ENCODE data around the gene LSM12. TPM values are rescaled to one million over a fixed set of nuclear protein-coding genes. Genes with fewer than 3 reads are reported as not detected.

Gene LSM12
- total and polyA plus RNA-seq, 2 of the 8 experiments (the other 6 are each of a cell fraction or from before 2014, with no cell fraction given), result 69.8 to 142 TPM

DNA sequence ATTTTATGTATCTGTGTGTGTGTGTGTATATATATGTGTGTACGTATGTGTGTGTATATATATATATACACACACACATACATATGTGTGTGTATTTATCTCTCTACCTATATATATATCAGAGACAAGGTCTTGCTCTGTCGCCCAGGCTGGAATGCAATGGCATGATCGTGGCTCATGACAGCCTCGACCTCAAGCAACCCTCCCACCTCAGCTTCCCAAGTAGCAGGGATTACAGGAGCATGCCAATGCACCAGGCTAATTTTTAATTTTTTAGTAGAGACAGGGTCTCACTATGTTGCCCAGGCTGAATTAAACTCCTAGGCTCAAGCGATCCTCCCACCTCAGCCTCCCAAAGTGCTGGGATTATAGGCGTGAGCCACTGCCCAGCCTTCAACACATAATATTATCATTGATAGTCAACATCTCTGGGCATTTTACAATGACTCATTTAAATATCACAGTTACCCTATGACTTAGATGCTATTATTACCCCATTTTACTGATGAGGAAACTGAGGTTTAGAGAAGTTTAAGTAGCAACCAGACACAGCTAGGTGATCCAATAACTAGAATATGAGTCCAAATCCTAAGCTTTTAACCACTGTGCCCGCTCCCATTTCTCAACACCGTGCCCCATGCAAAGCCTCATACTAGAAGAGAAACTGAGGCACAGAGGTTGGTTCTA, 28.4 kb upstream of the LSM12 start:
- peak overlapping the region; percentile 92 for H3K27ac ChIP-seq (ENCODE audit: low read depth, low read length)
- peak overlapping the region; percentile 86; the same call in 1 of the 2 replicates for H3K18ac ChIP-seq (ENCODE audit: extremely low read depth, low read length)
- H3K9me3 ChIP-seq (ENCODE audit: insufficient read depth in 2 of 2, low read depth in 1 of 2, low read length in 1 of 2), result no peaks in the 10 kb centered on the region
- H3K14ac ChIP-seq (ENCODE audit: insufficient read length), result no peak overlapping the region
- peak overlapping the region; percentile 8 for H4K91ac ChIP-seq (replicated peaks; ENCODE audit: insufficient read length, low read length)
- H3K79me1 ChIP-seq (ENCODE audit: low read depth, low read length), result 0 out of 2 replicates have a peak, but pooled peaks cover 1% of the 10 kb centered on the region
- H2AFZ ChIP-seq (ENCODE audit: low read length), result no peak overlapping the region
- no peak overlapping the region for H3K56ac ChIP-seq (replicated peaks; ENCODE audit: insufficient read length, low read depth, low read length)
- 87% methylated on average over 8 of the region's 8 CpGs; no CpG with 5 or more reads in 1 of the 2 experiments for WGBS, 2 experiments (ENCODE audit: extremely low coverage in 1 of 2, insufficient coverage in 1 of 2, insufficient read length in 1 of 2, insufficient replicate concordance in 2 of 2, low coverage in 1 of 2, low lambda C conversion rate in 2 of 2, missing lambda C conversion rate in 1 of 2)
- TF ChIP-seq CHD1 (IDR thresholded peaks at IDR 0.05; ENCODE audit: low read depth, low read length), result no peak
- TF ChIP-seq KDM1A (IDR thresholded peaks at IDR 0.05; ENCODE audit: borderline replicate concordance, low read length), result peak; percentile 42; the same call in 1 of the 2 replicates
- H2BK120ac ChIP-seq (replicated peaks; ENCODE audit: low read depth, low read length), result peak overlapping the region; percentile 1
- peak overlapping the region in 1 of 4 experiments; percentile 5; a peak in 1 of 7 replicates for H3K9ac ChIP-seq (replicated peaks in 1 of 4; ENCODE audit: extremely low read depth in 1 of 4, low read depth in 3 of 4, low read length in 3 of 4)
- H2BK12ac ChIP-seq (ENCODE audit: low read depth, low read length), result no peak overlapping the region
- H3K36me3 ChIP-seq (ENCODE audit: control insufficient read depth in 2 of 4, insufficient read depth in 4 of 4, low read length in 3 of 4), result peaks cover 2 to 17% (median 13%) of the 10 kb centered on the region in 4 experiments; a peak in 6 of 8 replicates
- H3K4ac ChIP-seq (replicated peaks; ENCODE audit: insufficient read length, low read depth, low read length), result peak overlapping the region; percentile 89
- no peak overlapping the region; the same call in 1 of the 2 replicates for H2BK20ac ChIP-seq (ENCODE audit: low read length)
- ChIA-PET POLR2A (ENCODE audit: partially characterized antibody) (interaction anchor here (0.7 to 2.7 kb wide), 9 partner anchors 8 to 91 kb away, joined by 3 to 14 read pairs (median 8); partner anchors contain the start of genes HDAC5, LSM12 and TMUB2), CTCF (ENCODE audit: partially characterized antibody) (interaction anchor here (0.6 to 34.4 kb wide), 5 partner anchors 8 to 285 kb away, joined by 3 to 638 read pairs (median 4); partner anchors contain the start of gene HDAC5)
- peak overlapping the region; percentile 46; the same call in 1 of the 2 replicates for H2AK5ac ChIP-seq (ENCODE audit: low read depth, low read length)
- no peak overlapping the region for H4K5ac ChIP-seq (ENCODE audit: insufficient read length, low read depth, low read length)
- H3K27me3 ChIP-seq (replicated peaks in 1 of 4; ENCODE audit: control insufficient read depth in 3 of 4, extremely low read depth in 1 of 4, insufficient read depth in 3 of 4, low read length in 3 of 4), result no peaks in the 10 kb centered on the region
- no peak for FAIRE-seq
- H3K4me3 ChIP-seq (ENCODE audit: extremely low read depth in 1 of 4, insufficient read depth in 2 of 4, low read depth in 3 of 4, low read length in 4 of 4), result peak overlapping the region in 1 of 4 experiments; percentile 53; a peak in 2 of 8 replicates
- H2BK15ac ChIP-seq (ENCODE audit: low read length), result no peak overlapping the region
- peak overlapping the region; percentile 82 to 96 for H3K4me2 ChIP-seq (ENCODE audit: insufficient read depth in 1 of 2, low read depth in 2 of 2, low read length in 2 of 2)
- H3K23ac ChIP-seq (ENCODE audit: insufficient read length), result no peak overlapping the region
- peaks cover 2% of the 10 kb centered on the region for H3K23me2 ChIP-seq (ENCODE audit: low read depth, low read length)
- no peak for DNase-seq (ENCODE audit: low read depth in 1 of 2, low spot score in 2 of 2)
- H2BK5ac ChIP-seq (ENCODE audit: low read depth, low read length), result peak overlapping the region; percentile 98; the same call in 1 of the 2 replicates
- no peaks in the 10 kb centered on the region for H4K20me1 ChIP-seq (replicated peaks in 1 of 2; ENCODE audit: control insufficient read depth in 1 of 2, insufficient read depth in 2 of 2, low read length in 2 of 2)
- H3K4me1 ChIP-seq (replicated peaks in 1 of 4; ENCODE audit: control insufficient read depth in 3 of 4, insufficient read depth in 4 of 4, low read length in 3 of 4), result peaks cover 1 to 11% (median 6%) of the 10 kb centered on the region in 4 experiments
- H4K8ac ChIP-seq (ENCODE audit: extremely low read depth, insufficient read depth, low read length), result no peak overlapping the region
- H3K79me2 ChIP-seq (ENCODE audit: control insufficient read depth in 1 of 2, insufficient read depth in 2 of 2, low read length in 2 of 2), result peaks cover 0 to 3% of the 10 kb centered on the region in 2 experiments; a peak in 1 of 4 replicates

Data from H1 (cell line).